ENCODE data around the gene ARRDC2.

DNA sequence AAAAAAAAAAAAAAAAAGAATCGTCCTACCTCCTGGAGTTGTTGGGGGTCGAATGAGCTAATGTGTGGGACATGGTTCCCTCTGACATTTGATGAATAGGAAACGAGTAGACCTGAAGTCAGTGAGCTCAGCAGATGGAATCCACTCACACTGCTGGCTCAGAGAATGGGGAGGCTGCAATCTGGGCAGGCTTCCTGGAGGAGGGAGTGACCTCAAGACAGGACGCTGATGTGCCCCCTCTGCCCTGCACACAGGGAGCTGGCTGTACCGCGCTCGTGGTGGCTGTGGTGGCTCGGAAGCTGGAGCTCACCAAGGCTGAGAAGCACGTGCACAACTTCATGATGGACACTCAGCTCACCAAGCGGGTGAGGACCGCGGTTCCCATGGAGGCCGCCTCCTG, 19.8 kb upstream of the ARRDC2 start:
- TF ChIP-seq, protein P1, sequence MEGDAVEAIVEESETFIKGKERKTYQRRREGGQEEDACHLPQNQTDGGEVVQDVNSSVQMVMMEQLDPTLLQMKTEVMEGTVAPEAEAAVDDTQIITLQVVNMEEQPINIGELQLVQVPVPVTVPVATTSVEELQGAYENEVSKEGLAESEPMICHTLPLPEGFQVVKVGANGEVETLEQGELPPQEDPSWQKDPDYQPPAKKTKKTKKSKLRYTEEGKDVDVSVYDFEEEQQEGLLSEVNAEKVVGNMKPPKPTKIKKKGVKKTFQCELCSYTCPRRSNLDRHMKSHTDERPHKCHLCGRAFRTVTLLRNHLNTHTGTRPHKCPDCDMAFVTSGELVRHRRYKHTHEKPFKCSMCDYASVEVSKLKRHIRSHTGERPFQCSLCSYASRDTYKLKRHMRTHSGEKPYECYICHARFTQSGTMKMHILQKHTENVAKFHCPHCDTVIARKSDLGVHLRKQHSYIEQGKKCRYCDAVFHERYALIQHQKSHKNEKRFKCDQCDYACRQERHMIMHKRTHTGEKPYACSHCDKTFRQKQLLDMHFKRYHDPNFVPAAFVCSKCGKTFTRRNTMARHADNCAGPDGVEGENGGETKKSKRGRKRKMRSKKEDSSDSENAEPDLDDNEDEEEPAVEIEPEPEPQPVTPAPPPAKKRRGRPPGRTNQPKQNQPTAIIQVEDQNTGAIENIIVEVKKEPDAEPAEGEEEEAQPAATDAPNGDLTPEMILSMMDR (CRISPR knock-in tag; IDR thresholded peaks at IDR 0.05), result no peak
- TF ChIP-seq TRIM24 (CRISPR knock-in tag; IDR thresholded peaks at IDR 0.05) (no peak), ELF1 (CRISPR knock-in tag; IDR thresholded peaks at IDR 0.05) (no peak), JUNB (CRISPR knock-in tag; IDR thresholded peaks at IDR 0.05; ENCODE audit: borderline replicate concordance) (no peak), KDM1A (CRISPR knock-in tag; IDR thresholded peaks at IDR 0.05) (no peak), NCOR1 (IDR thresholded peaks at IDR 0.05; ENCODE audit: borderline replicate concordance, low read length) (no peak)
- TF ChIP-seq, protein P2, sequence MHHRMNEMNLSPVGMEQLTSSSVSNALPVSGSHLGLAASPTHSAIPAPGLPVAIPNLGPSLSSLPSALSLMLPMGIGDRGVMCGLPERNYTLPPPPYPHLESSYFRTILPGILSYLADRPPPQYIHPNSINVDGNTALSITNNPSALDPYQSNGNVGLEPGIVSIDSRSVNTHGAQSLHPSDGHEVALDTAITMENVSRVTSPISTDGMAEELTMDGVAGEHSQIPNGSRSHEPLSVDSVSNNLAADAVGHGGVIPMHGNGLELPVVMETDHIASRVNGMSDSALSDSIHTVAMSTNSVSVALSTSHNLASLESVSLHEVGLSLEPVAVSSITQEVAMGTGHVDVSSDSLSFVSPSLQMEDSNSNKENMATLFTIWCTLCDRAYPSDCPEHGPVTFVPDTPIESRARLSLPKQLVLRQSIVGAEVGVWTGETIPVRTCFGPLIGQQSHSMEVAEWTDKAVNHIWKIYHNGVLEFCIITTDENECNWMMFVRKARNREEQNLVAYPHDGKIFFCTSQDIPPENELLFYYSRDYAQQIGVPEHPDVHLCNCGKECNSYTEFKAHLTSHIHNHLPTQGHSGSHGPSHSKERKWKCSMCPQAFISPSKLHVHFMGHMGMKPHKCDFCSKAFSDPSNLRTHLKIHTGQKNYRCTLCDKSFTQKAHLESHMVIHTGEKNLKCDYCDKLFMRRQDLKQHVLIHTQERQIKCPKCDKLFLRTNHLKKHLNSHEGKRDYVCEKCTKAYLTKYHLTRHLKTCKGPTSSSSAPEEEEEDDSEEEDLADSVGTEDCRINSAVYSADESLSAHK (CRISPR knock-in tag; IDR thresholded peaks at IDR 0.05; ENCODE audit: borderline replicate concordance), result no peak
- TF ChIP-seq, protein P3, sequence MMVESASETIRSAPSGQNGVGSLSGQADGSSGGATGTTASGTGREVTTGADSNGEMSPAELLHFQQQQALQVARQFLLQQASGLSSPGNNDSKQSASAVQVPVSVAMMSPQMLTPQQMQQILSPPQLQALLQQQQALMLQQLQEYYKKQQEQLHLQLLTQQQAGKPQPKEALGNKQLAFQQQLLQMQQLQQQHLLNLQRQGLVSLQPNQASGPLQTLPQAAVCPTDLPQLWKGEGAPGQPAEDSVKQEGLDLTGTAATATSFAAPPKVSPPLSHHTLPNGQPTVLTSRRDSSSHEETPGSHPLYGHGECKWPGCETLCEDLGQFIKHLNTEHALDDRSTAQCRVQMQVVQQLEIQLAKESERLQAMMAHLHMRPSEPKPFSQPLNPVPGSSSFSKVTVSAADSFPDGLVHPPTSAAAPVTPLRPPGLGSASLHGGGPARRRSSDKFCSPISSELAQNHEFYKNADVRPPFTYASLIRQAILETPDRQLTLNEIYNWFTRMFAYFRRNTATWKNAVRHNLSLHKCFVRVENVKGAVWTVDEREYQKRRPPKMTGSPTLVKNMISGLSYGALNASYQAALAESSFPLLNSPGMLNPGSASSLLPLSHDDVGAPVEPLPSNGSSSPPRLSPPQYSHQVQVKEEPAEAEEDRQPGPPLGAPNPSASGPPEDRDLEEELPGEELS (CRISPR knock-in tag; IDR thresholded peaks at IDR 0.05), result no peak
- TF ChIP-seq, protein P4, sequence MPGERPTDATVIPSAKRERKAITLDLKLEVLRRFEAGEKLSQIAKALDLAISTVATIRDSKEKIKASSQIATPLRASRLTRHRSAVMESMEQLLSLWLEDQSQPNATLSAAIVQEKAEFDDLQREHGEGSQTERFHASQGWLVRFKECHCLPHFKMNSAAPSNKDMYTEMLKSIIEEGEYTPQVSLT (CRISPR knock-in tag; IDR thresholded peaks at IDR 0.05; ENCODE audit: borderline replicate concordance, low read depth), result no peak
